Nephron progenitor cell (in vitro differentiated cells): Measurements from ENCODE around the gene CACNA1G.
A peak's percentile ranks its signal among the peaks of the same experiment; 100 is the strongest.

Experiments
- DNase-seq: peaks from one replicate; pipeline ENCODE4 v3.0.0; 2021
- H3K27ac Mint-ChIP-seq: 2 replicates; pipeline ENCODE4 v1.8.0; 2021; ENCODE audit warnings: mild to moderate bottlenecking, moderate library complexity, mixed read lengths
- H3K27me3 Mint-ChIP-seq: 2 replicates; pipeline ENCODE4 v1.8.0; 2021; ENCODE audit warnings: mild to moderate bottlenecking, low read depth, mixed read lengths; ENCODE audit not compliant: poor library complexity
- H3K36me3 Mint-ChIP-seq: 2 replicates; pipeline ENCODE4 v1.8.0; 2021; ENCODE audit warnings: low read depth, mixed read lengths
- H3K4me1 Mint-ChIP-seq: 2 replicates; pipeline ENCODE4 v1.8.0; 2021; ENCODE audit warnings: mixed read lengths
- H3K4me3 Mint-ChIP-seq: 2 replicates; pipeline ENCODE4 v1.8.0; 2021; ENCODE audit warnings: mild to moderate bottlenecking, moderate library complexity, mixed read lengths
- H3K9me3 Mint-ChIP-seq: 2 replicates; pipeline ENCODE4 v1.8.0; 2021; ENCODE audit warnings: mild to moderate bottlenecking, moderate library complexity, mixed read lengths
- CTCF ChIP-seq: fragments of 200-600 bp; sonication (generic); IDR thresholded peaks from 2 replicates; pipeline ENCODE4 v1.5.0; 2021; ENCODE audit warnings: antibody characterized with exemption

Gene CACNA1G

GRCh38 chr17:50560185-50560824, at the start of gene CACNA1G:
Gene CACNA1G, plus strand, starts transcription at chr17:50560715. Its CDS starts 745 bp downstream, at chr17:50561460.
- DNase-seq: peak; percentile 98
- Mint-ChIP-seq H3K4me1 (peaks cover 74% of the 10 kb centered on the region), H3K9me3 (no peaks in the 10 kb centered on the region), H3K36me3 (no peaks in the 10 kb centered on the region), H3K27me3 (peaks cover 87% of the 10 kb centered on the region), H3K27ac (no peak within 1 kb of the TSS), H3K4me3 (peak within 1 kb of the TSS; percentile 75)
- no peak for TF ChIP-seq CTCF

- Mint-ChIP-seq H3K4me1 (peaks cover 61% of the 10 kb centered on the region), H3K27ac (no peak overlapping the region), H3K4me3 (no peak overlapping the region), H3K36me3 (no peaks in the 10 kb centered on the region), H3K9me3 (no peaks in the 10 kb centered on the region), H3K27me3 (peaks cover 14% of the 10 kb centered on the region)
- no peak for DNase-seq
- no peak for TF ChIP-seq CTCF
Observed at GRCh38 chr17:50511058-50511457, 49.5 kb upstream of the CACNA1G start.

GRCh38 chr17:50513495-50513894, 47.0 kb upstream of the CACNA1G start:
- no peak for DNase-seq
- no peaks in the 10 kb centered on the region for H3K36me3 Mint-ChIP-seq
- no peak overlapping the region for H3K4me3 Mint-ChIP-seq
- H3K27ac Mint-ChIP-seq: no peak overlapping the region
- H3K27me3 Mint-ChIP-seq: peaks cover 9% of the 10 kb centered on the region
- H3K9me3 Mint-ChIP-seq: no peaks in the 10 kb centered on the region
- H3K4me1 Mint-ChIP-seq: peaks cover 69% of the 10 kb centered on the region
- no peak for TF ChIP-seq CTCF

- no peaks in the 10 kb centered on the region for H3K36me3 Mint-ChIP-seq
- peaks cover 67% of the 10 kb centered on the region for H3K4me1 Mint-ChIP-seq
- H3K27ac Mint-ChIP-seq: no peak overlapping the region
- TF ChIP-seq CTCF: no peak
- H3K9me3 Mint-ChIP-seq: no peaks in the 10 kb centered on the region
- H3K27me3 Mint-ChIP-seq: peaks cover 6% of the 10 kb centered on the region
- DNase-seq: no peak
- no peak overlapping the region for H3K4me3 Mint-ChIP-seq
Observed at GRCh38 chr17:50514388-50514787, 46.1 kb upstream of the CACNA1G start.

GRCh38 chr17:50514936-50515702, 45.4 kb upstream of the CACNA1G start:
- no peaks in the 10 kb centered on the region for H3K9me3 Mint-ChIP-seq
- DNase-seq: no peak
- H3K4me3 Mint-ChIP-seq: no peak overlapping the region
- H3K4me1 Mint-ChIP-seq: peaks cover 61% of the 10 kb centered on the region
- no peak for TF ChIP-seq CTCF
- peak overlapping the region; percentile 14 for H3K27ac Mint-ChIP-seq
- H3K27me3 Mint-ChIP-seq: peaks cover 6% of the 10 kb centered on the region
- H3K36me3 Mint-ChIP-seq: no peaks in the 10 kb centered on the region
